Stimulated activated CD8-positive, alpha-beta memory T cell treated with anti-CD3 and anti-CD28 coated beads, Interleukin-7, amount 100 ng/mL, for 48 hours (primary cell): ENCODE results near the gene TUBA4B.
"Not testable (repeated sequence)": the region's sequence is repeated elsewhere in the genome, so short reads cannot be mapped to it uniquely, and the experiment has no call there.

ENCODE experiments used
- DNase-seq, 2 donors: peaks; one replicate each; pipeline ENCODE4 v3.0.0-alpha.2; 2020; ENCODE audit warnings: low read depth in 1 of 2; ENCODE audit errors: extremely low read depth in 1 of 2

Gene TUBA4B

DNA sequence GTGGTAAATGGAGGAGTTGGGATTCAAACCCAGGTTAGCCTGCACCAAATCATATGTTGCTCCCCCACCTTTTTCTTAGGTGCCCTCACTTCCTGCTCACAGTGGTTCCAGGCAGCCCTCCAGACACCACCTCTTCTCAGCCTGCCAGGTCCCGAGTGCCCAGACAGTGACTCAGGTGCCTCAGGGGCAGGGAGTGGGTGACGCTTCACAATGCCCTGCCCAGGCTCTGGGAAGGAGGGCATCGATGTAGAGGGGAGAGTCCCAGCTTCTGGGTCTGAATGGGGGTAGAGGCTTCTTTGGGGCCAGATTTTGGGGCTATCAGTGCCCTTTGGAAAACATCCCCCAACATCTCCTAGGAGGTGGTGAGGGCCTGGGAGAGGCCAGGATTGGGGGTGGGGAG, 20.9 kb downstream of the TUBA4B start:
- no peak for DNase-seq

DNA sequence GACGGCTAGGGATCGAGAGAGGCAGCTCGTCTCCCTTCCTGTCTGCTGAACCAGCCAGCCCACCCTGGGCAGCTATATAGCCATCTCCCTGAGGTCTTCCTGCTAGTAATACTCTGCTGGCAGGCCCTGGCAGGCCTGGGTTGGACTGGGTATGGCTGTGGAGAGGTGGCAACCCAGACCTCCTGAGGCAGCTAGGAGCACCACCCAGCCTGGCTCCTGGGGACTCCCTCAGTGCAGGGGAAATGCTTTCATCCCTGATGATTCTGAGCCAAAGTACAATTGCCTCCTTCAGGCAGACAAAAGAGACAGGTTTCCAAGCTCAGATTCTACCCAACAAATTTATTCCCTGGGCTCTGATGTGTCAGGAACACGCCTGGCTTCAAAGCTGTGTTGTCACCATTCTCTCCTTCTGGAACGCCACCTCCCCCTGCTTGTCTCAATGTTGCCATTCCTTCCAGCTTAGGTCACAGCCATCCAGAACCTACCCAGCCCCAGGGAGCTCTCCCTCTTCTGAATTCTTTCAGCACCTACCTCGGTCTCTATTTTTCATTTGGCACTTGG, 21.4 kb downstream of the TUBA4B start:
- no peak for DNase-seq

DNA sequence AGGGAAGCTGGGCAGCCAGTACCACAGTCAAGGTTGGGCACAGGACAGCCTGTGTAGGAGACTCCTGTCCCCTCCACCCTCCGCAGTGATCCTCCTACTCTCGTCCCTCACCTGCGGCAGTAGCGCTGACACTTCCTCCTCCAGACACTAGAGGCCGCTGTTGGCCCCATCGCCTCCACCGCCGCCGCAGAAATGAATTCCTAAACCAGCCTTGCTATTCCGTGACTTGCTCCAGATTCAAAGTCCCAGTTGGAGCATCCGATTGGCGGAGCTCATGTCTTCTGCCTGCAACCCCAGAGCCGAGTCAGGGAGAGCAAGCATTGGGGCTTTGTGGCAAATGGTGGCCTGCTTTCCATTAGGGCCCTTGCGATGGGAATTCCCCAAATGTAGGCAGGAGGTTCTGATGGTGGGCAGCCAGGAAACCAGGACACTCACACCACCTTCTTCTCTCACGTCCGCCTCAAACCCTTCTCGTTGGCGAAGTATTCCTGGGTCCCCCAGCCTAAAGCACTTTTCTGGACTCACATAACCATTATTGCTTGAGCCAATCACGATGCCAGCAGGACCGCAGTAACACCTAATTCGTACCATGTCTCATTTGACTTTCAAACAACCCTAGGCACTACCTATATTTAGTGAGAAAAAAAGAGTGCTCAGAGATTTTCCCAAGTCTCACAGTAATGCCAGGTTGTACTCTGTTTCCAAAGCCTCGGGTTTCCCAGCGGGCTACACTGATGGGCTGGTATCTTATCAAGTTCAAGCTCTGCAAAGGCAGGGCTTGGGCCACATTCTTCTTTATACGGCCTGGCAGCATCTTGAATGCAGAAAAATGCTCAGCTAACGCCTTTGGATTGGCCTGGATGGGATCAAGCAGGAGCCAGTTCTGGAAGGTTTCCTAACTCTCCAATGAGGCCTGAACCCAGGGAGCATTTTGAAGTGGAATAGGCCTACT, 24.9 kb downstream of the TUBA4B start:
- peak; percentile 44 to 54 for DNase-seq

DNA sequence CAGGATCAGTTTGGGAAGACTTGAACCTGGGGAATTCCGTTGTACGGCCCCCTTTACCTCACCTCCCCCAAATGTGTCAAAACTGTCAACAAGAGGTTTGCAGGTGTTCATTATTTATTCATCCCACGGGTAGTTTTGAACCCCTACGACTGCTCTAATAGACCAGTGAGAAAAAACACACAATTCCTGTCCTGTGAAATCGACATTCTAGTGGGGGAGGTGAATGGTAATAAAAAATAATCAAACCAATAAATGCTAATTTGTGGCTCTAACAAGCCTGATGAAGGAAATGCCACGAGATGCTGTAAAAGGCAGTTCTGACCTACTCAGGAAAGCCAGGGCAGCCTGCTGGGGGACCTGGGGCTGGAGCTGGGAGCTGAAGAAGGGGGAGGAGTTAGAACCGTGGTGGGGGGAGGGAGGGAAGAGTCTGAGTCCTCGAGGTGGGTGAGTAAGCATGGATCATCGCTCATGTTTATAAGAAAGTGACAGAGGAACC, 25.7 kb downstream of the TUBA4B start:
- no peak for DNase-seq

DNA sequence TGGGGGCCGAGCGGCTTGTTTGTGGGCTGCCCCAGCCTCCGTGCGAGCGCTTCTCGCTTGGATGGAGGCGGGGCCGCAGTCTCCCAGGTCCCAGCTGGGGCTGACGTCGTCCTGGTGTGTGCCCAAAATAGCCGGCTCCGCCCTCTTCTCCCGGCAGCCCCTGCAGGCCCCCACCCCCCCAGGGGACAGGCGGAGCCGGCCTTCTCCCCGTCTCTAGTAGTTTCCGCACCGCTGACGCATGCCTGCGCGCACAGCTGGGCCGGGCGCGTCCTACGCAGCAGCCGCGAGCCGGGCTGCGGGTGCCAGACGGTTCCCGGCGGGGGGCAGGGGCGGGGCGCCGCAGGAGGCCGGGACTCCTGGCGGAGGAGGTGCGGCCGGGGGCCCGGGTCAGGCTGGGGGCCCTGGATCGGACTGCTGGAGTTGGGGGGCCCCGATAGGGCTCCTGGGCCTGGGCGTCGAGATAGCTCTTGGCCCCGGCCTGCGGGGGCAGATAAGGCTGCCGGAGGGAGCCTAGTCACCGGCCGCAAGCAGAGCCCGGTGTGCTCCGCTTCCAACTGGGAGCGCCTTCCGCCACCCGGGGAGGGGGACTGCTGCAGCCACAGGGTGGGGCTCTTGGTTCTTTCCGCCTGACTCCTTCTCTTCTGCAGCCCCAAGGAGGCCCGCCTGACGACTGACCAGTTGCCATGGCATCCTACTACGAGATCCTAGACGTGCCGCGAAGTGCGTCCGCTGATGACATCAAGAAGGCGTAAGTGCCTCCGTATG, 26.3 kb downstream of the TUBA4B start, which contains the start of gene DNAJB2:
Gene DNAJB2 (plus strand): TSS at position 216 of the 765 bp plus-strand sequence. CDS start 468 bp downstream, at position 684.
- DNase-seq = peak; percentile 99 to 100

DNA sequence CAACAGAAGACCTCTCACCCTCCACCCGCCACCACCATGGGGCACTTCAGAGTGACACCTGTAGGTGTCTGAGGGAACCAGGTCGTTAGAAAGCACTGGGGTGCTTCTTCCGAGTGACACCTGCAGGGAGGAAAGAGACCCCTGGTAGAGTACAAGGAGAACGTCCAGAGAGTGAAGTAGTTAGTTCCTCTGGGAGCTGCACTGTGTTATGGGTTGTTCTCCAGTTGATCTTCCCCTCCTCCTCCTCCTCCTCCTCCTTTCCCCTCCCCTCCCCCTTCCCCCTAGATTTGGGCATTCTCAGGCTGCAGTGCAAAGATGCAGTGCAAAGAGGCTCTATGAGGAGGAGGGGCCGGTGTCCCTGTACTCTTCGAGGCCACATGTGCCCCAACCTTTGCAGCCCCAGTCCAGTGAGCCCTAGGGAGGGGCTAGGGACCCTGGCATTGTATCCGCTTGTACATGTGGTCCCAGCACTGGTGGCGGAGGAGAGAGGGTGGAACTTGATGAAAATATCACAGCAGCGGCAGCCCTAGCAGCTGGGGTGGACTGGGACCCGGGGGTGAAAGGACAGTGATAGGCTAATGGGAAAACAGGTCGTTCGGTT, 27.0 kb downstream of the TUBA4B start:
- DNase-seq = no peak

DNA sequence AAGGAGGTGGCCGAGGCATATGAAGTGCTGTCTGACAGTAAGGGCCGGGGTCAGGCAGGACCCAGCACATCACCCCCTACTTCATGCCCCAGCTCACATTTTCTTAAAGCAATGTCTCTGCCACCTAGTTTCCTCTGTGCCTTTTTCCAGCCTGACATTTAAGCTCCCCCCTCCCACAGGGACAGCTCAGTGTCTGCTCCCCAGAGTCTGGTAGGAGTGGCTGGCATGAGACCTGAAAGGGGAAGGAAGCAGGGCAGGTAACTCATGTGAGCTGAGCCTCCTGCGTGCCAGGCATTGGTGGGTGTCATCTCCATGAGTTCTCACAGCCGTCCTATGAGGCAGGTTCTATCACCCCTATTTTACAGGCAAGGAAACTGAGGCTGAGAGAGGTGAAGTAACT, 27.6 kb downstream of the TUBA4B start:
- DNase-seq = no peak

DNA sequence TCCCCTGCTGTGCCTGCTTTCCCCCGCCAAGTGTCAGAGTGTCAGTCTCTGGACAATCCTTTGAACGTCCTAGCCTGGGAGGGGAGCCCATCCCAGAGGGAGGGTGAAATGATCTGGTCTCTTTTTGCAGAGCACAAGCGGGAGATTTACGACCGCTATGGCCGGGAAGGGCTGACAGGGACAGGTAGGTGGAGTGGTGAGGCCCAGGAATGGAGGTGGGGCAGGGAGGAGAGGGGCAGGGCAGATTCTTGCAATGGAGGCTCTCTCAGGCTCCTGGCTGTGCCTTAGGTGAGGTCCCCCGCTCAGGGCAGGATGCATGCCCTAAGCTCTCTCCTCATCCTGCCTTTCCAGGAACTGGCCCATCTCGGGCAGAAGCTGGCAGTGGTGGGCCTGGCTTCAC, 28.5 kb downstream of the TUBA4B start:
- no peak for DNase-seq

DNA sequence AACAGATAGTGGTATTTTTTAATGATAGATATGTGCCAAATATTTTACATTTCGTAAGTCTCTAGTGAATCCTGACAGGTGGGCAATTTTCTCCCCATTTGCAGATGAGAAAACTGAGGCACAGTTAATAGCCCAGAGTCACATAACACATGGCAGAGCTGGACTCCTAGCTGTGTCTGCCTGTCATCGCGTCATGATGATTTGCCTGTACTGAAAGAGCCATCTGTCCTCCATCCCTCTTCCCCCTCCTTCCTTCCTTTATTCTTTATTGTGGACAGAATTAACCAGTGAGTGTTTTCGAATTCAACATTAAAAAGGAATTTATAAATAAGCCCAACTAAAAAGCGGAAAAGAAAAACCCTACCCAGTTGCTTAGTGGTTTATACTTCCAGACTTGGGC, 29.3 kb downstream of the TUBA4B start:
- no peak for DNase-seq

DNA sequence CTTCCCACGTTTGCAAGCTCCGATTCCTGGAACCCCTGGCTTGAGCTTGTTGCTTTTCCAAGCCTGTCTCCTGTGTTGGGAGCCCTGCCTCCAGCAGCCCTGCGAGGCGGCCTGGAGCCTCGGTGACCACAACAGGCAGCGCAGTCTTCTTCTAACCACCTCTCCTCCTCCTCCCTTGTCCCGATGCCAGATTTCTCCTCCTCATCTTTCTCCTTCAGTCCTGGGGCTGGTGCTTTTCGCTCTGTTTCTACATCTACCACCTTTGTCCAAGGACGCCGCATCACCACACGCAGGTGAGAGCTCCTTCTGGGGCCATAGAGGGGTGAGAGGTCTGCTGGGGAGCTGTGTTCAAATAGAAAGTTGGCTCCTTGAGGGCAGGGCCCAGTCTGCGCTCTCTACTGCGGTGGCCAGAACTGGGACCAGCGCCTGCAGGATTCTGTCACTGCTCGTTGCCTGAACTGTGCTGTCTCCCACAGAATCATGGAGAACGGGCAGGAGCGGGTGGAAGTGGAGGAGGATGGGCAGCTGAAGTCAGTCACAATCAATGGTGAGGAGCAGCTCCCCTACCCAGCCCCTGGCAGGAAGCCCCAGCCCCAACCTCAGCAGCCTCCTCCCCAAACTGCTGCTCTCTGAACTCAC, 30.0 kb downstream of the TUBA4B start:
- DNase-seq = no peak

DNA sequence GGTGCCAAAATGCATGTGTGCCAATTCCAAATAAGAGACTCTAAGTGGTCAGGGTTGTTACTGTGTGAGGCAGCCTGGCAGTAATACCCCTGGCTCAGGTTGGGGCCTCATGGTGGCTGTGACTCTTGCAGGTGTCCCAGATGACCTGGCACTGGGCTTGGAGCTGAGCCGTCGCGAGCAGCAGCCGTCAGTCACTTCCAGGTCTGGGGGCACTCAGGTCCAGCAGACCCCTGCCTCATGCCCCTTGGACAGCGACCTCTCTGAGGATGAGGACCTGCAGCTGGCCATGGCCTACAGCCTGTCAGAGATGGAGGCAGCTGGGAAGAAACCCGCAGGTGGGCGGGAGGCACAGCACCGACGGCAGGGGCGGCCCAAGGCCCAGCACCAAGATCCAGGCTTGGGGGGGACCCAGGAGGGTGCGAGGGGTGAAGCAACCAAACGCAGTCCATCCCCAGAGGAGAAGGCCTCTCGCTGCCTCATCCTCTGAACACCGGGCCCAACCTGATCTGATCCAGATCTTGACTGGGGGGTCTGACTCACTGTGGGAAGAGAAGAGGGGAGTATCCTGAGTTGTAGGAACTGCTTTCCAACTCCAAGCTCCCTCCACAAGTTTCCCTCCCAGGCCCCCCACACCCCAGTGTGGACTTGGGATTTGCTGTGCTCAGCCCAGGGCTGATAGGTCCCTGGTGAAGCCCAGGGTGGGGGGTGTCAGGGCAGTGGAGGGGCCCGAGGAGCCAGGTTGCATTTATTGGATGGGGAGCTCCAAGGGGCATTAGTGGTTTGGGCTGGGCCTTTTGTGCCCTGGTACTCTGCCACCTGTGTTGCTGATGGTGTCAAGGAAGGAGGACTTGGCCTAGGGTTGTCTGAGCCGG, 31.7 kb downstream of the TUBA4B start:
- DNase-seq = no peak

DNA sequence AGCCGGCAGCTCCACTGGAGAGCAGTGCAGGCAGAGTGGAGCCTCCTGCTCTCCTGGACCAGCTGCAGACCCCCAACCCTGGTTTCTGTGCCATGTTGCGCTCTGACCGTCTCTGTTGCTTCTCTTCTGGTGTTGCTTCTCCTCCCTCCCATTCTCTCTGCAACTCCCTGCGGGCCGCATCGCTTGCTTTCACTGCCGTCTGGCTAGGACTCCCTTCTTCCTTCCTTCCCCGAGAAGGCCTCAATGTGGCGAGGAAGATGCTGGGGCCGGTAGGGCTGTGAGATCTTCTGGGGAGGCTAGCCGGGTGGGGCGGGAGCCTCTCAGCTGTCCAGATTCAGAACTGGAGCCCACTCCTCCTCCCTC, 32.3 kb downstream of the TUBA4B start:
- DNase-seq = no peak

DNA sequence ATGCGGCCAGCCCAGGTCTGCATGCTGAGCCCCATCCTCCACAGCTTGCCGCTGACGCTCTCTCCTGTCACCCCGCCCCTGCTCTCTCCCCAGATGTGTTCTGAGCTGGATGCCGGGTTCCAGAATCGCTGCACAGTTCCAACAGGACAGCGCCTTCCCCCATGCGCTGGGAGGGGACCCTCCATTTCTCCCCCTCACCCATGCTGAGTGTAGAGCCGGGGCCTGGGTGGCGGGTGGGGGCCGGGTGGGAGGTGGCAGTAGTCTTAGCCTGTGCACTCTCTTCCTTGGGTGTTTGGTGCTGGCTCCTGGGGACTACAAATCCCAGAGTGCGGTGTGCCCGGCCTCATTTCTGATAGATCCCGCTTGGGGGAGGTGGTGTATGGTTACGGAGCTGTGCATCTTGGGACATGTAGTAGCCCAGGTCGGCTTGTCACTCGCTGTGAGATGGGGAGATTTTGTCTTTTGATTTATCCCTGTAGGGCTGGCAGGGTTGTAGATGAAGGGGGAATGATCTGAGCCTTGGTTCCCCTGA, 32.9 kb downstream of the TUBA4B start:
- no peak for DNase-seq

DNA sequence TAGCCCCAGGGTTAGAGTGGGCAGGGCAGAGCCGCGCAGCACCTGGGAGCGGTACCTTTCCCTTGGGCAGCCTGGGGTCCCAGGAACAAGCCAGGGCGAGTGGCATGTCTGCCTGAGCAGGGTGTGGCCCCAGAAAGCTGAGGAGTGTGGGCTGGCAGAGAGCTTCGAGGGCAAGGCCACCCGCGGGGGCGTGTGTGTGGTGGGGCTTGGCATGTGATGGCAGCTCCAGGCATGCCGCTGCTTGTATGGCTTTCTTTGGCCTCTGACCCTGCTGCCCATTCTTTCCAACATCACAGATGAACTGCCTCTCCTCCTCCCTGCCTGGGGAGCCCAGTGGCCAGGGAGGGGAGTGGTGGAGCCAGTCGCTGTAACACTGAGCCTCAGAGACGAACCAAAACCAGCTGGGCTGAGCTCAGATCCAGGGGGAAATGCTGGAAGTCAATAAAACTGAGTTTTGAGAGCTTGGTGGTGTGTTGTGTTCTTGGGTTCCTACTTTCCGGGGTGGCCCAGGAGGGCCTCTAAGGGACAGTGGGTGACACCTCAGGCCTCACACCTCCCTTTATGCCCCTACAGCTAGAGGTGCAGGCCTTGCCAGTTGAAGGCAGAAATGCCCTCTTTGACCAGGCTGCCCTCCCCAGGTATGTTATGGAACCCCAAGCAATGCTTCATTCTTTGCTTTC, 33.5 kb downstream of the TUBA4B start:
- DNase-seq = no peak

DNA sequence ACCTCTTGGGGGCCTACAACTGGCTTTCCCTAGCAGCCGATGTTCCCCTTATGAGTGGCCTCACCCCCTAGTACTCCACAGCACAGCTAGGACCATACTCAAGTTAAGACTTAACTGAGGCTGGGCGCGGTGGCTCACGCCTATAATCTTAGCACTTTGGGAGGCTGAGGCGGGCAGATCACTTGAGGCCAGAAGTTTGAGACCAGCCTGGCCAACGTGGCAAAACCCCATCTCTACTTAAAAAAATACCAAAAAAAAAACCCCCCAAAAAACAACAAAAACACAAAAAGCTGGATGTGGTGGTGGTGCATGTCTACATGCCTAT, 34.0 kb downstream of the TUBA4B start:
- DNase-seq = not testable (repeated sequence)

DNA sequence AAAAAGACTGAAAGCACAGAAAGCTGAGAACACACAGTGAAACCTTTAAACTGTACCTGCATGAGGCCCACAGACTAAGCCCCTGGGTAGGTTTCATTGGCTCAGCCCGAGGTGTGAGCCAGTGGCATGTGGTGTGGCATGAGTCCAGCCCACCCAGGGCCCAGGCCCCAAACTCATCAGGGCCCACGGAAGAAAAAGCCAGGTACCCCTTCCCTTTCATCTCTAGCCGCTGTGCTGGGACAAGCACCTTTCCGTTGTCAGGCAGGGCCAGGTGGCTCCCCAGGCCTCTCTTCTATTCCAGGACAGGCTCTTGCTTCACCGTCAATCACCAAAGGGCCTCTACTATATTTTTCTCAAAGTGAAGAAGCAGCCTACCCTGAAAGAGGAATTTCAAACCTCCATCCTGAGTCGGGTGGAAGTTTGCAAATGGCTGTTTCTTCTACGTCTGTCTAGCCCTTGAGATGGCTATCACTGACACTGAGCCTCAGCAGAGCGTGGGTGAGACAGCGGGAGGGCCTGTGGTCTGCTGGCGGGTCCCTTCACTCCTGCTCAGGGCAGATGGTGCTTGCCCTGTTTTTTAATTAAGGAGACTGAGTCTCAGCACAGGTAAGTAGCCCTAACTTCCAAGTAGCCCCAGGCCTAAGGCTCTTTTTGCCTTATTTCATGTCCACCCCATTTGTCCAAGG, 34.7 kb downstream of the TUBA4B start:
- DNase-seq = no peak

DNA sequence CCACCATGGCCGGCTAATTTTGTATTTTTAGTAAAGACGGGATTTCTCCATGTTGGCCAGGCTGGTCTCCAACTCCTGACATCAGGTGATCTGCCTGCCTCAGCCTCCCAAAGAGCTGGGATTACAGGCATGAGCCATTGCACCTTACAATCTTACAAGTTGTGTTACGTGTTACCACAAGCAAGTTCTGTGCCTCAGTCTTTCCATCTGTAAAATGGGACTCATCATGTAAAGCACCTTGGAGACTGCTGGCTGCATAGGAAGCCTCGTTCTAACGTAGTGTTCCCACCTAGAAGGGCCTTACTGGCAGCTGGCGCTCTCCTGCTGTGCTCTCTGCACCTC, 36.1 kb downstream of the TUBA4B start:
- DNase-seq = no peak

DNA sequence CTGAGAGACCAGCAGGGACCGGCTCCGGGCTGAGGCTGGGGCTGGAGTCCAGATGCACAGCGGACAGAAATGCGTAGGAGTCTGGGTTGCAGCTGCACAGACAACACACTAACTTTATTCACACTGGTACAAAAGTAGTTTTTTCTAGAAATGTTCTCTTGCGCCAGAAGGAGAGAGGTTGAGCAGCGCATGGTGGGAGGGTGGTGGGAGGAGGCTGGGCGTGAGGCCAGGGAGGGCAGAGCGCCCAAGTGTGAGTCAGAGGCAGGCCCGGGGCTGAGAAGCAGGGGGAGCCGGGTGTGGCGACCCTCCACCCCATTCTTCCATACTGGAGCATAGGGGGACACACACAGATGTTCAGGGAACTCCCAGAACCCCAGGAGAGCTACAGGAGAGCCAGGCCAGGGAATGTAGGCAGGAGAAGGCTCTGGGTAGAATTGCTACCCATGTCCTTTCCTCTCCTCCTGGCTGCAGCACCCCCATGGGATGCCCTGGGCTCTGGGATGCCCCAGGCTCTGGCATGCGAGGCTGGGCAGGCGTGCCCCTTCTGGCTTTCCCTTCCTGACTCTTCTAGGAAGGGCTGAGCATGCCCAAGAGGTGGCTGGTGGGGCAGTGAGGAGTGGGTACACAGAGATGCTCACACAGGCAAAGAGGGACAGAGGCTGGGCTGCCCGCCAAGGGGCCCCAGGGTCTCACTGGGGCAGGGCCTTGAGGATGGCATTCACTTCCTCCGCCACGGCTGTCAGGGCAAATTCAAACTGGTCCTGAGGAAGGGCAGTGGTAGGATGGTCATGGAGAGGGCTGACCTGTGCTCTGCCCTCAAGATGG, 36.7 kb downstream of the TUBA4B start:
- no peak for DNase-seq
